ENCODE data around the gene GRM8.

GRM8 gene

GRCh38 chr7:126656165-126656564, 596.6 kb downstream of the GRM8 start:
- DNase-seq = no peak

- no peak for DNase-seq
Measured at GRCh38 chr7:126637538-126637937, 615.2 kb downstream of the GRM8 start.

GRCh38 chr7:126635545-126635944, 617.2 kb downstream of the GRM8 start:
- DNase-seq = no peak

- no peak for DNase-seq
Measured at GRCh38 chr7:126608339-126608776, 644.4 kb downstream of the GRM8 start.

- no peak for DNase-seq
Measured at GRCh38 chr7:126606331-126606730, 646.4 kb downstream of the GRM8 start.

- no peak for DNase-seq
Measured at GRCh38 chr7:126605553-126605952, 647.2 kb downstream of the GRM8 start.

GRCh38 chr7:126605056-126605455, 647.7 kb downstream of the GRM8 start:
- no peak for DNase-seq

GRCh38 chr7:126589068-126589684, 663.6 kb downstream of the GRM8 start:
- DNase-seq = no peak

GRCh38 chr7:126578338-126578737, 674.4 kb downstream of the GRM8 start:
- DNase-seq = no peak

GRCh38 chr7:126574276-126575250, 678.2 kb downstream of the GRM8 start:
- DNase-seq = no peak

- no peak for DNase-seq
Measured at GRCh38 chr7:126570845-126571244, 681.9 kb downstream of the GRM8 start.

- no peak for DNase-seq
Measured at GRCh38 chr7:126569402-126569801, 683.3 kb downstream of the GRM8 start.

- no peak for DNase-seq
Measured at GRCh38 chr7:126557271-126557670, 695.5 kb downstream of the GRM8 start.

- no peak for DNase-seq
Measured at GRCh38 chr7:126541406-126541805, 711.3 kb downstream of the GRM8 start.

GRCh38 chr7:126535176-126535575, 717.6 kb downstream of the GRM8 start:
- no peak for DNase-seq

GRCh38 chr7:126533715-126534114, 719.0 kb downstream of the GRM8 start:
- DNase-seq = no peak

GRCh38 chr7:126529833-126530232, 722.9 kb downstream of the GRM8 start:
- no peak for DNase-seq

GRCh38 chr7:126529254-126529653, 723.5 kb downstream of the GRM8 start:
- DNase-seq = no peak

GRCh38 chr7:126525906-126526305, 726.8 kb downstream of the GRM8 start:
- DNase-seq = no peak

- no peak for DNase-seq
Measured at GRCh38 chr7:126524967-126525366, 727.8 kb downstream of the GRM8 start.

GRCh38 chr7:126511046-126511445, 741.7 kb downstream of the GRM8 start:
- DNase-seq = no peak

- no peak for DNase-seq
Measured at GRCh38 chr7:126501617-126502016, 751.1 kb downstream of the GRM8 start.

GRCh38 chr7:126499481-126499880, 753.3 kb downstream of the GRM8 start:
- DNase-seq = no peak

- DNase-seq = no peak
Measured at GRCh38 chr7:126495733-126496132, 757.0 kb downstream of the GRM8 start.

All from GDM1 (cell line).